ENCODE data around the gene MAP3K2.

DNA sequence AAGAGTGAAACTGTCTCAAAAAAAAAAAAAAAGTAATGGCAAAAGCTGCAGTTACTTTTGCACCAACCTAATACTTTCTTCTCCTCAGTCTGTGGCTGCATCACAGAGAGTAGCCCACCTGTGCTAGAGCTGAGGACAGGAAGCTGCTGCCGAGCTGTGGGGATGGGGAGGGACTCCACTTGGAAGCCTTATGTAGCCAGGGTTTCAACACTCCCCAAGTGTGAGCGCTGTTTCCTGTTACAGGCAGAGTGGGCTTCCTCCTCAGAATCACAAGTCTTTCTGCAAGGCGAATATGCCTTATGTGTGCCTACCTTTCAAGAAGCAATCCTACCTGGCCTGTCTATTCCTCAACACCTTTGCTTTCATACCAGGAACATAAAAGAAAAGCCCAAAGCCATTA is 131.4 kb downstream of the MAP3K2 start:
- TF ChIP-seq, protein P1, sequence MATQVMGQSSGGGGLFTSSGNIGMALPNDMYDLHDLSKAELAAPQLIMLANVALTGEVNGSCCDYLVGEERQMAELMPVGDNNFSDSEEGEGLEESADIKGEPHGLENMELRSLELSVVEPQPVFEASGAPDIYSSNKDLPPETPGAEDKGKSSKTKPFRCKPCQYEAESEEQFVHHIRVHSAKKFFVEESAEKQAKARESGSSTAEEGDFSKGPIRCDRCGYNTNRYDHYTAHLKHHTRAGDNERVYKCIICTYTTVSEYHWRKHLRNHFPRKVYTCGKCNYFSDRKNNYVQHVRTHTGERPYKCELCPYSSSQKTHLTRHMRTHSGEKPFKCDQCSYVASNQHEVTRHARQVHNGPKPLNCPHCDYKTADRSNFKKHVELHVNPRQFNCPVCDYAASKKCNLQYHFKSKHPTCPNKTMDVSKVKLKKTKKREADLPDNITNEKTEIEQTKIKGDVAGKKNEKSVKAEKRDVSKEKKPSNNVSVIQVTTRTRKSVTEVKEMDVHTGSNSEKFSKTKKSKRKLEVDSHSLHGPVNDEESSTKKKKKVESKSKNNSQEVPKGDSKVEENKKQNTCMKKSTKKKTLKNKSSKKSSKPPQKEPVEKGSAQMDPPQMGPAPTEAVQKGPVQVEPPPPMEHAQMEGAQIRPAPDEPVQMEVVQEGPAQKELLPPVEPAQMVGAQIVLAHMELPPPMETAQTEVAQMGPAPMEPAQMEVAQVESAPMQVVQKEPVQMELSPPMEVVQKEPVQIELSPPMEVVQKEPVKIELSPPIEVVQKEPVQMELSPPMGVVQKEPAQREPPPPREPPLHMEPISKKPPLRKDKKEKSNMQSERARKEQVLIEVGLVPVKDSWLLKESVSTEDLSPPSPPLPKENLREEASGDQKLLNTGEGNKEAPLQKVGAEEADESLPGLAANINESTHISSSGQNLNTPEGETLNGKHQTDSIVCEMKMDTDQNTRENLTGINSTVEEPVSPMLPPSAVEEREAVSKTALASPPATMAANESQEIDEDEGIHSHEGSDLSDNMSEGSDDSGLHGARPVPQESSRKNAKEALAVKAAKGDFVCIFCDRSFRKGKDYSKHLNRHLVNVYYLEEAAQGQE (IDR thresholded peaks at IDR 0.05; ENCODE audit: low read depth, low read length) = no peak
- TF ChIP-seq RFX5 (IDR thresholded peaks at IDR 0.05; ENCODE audit: low read depth, low read length) (no peak), EZH2 (IDR thresholded peaks at IDR 0.05; ENCODE audit: borderline replicate concordance, control insufficient read depth, low read depth, low read length) (no peak), MYC (IDR thresholded peaks at IDR 0.05; ENCODE audit: insufficient read depth, insufficient read length, insufficient replicate concordance, low read length, severe bottlenecking) (no peak), DPF2 (IDR thresholded peaks at IDR 0.05) (no peak), EGR1 (IDR thresholded peaks at IDR 0.05; ENCODE audit: borderline replicate concordance in 1 of 2, low read depth in 2 of 2, low read length in 2 of 2) (no peak), MEF2A (IDR thresholded peaks at IDR 0.05; ENCODE audit: insufficient read depth, low read depth, low read length) (no peak), KAT2A (conservative IDR thresholded peaks at IDR 0.05; ENCODE audit: control insufficient read depth, low read depth, low read length) (no peak), TARDBP (IDR thresholded peaks at IDR 0.05; ENCODE audit: borderline replicate concordance) (no peak), EP300 (IDR thresholded peaks at IDR 0.05; ENCODE audit: borderline replicate concordance in 1 of 2, control insufficient read depth in 1 of 2, low read depth in 2 of 2, low read length in 2 of 2) (no peak), POLR2A (IDR thresholded peaks at IDR 0.05; ENCODE audit: low read depth, low read length) (no peak)
- TF ChIP-seq, protein P2, sequence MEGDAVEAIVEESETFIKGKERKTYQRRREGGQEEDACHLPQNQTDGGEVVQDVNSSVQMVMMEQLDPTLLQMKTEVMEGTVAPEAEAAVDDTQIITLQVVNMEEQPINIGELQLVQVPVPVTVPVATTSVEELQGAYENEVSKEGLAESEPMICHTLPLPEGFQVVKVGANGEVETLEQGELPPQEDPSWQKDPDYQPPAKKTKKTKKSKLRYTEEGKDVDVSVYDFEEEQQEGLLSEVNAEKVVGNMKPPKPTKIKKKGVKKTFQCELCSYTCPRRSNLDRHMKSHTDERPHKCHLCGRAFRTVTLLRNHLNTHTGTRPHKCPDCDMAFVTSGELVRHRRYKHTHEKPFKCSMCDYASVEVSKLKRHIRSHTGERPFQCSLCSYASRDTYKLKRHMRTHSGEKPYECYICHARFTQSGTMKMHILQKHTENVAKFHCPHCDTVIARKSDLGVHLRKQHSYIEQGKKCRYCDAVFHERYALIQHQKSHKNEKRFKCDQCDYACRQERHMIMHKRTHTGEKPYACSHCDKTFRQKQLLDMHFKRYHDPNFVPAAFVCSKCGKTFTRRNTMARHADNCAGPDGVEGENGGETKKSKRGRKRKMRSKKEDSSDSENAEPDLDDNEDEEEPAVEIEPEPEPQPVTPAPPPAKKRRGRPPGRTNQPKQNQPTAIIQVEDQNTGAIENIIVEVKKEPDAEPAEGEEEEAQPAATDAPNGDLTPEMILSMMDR (IDR thresholded peaks at IDR 0.05 in 2 of 3, conservative IDR thresholded peaks at IDR 0.05 in 1 of 3; ENCODE audit: control insufficient read depth in 2 of 3, extremely low read depth in 1 of 3, insufficient read depth in 1 of 3, low read depth in 3 of 3, low read length in 3 of 3) = no peak
- TF ChIP-seq, protein P3, sequence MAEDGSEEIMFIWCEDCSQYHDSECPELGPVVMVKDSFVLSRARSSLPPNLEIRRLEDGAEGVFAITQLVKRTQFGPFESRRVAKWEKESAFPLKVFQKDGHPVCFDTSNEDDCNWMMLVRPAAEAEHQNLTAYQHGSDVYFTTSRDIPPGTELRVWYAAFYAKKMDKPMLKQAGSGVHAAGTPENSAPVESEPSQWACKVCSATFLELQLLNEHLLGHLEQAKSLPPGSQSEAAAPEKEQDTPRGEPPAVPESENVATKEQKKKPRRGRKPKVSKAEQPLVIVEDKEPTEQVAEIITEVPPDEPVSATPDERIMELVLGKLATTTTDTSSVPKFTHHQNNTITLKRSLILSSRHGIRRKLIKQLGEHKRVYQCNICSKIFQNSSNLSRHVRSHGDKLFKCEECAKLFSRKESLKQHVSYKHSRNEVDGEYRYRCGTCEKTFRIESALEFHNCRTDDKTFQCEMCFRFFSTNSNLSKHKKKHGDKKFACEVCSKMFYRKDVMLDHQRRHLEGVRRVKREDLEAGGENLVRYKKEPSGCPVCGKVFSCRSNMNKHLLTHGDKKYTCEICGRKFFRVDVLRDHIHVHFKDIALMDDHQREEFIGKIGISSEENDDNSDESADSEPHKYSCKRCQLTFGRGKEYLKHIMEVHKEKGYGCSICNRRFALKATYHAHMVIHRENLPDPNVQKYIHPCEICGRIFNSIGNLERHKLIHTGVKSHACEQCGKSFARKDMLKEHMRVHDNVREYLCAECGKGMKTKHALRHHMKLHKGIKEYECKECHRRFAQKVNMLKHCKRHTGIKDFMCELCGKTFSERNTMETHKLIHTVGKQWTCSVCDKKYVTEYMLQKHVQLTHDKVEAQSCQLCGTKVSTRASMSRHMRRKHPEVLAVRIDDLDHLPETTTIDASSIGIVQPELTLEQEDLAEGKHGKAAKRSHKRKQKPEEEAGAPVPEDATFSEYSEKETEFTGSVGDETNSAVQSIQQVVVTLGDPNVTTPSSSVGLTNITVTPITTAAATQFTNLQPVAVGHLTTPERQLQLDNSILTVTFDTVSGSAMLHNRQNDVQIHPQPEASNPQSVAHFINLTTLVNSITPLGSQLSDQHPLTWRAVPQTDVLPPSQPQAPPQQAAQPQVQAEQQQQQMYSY (CRISPR knock-in tag; IDR thresholded peaks at IDR 0.05) = no peak
- TF ChIP-seq, protein P4, sequence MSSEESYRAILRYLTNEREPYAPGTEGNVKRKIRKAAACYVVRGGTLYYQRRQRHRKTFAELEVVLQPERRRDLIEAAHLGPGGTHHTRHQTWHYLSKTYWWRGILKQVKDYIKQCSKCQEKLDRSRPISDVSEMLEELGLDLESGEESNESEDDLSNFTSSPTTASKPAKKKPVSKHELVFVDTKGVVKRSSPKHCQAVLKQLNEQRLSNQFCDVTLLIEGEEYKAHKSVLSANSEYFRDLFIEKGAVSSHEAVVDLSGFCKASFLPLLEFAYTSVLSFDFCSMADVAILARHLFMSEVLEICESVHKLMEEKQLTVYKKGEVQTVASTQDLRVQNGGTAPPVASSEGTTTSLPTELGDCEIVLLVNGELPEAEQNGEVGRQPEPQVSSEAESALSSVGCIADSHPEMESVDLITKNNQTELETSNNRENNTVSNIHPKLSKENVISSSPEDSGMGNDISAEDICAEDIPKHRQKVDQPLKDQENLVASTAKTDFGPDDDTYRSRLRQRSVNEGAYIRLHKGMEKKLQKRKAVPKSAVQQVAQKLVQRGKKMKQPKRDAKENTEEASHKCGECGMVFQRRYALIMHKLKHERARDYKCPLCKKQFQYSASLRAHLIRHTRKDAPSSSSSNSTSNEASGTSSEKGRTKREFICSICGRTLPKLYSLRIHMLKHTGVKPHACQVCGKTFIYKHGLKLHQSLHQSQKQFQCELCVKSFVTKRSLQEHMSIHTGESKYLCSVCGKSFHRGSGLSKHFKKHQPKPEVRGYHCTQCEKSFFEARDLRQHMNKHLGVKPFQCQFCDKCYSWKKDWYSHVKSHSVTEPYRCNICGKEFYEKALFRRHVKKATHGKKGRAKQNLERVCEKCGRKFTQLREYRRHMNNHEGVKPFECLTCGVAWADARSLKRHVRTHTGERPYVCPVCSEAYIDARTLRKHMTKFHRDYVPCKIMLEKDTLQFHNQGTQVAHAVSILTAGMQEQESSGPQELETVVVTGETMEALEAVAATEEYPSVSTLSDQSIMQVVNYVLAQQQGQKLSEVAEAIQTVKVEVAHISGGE (CRISPR knock-in tag; IDR thresholded peaks at IDR 0.05) = no peak
